Bronchial epithelial cell (primary cell): ENCODE results near the gene OBI1. TPM values are rescaled to one million over a fixed set of nuclear protein-coding genes. Genes with fewer than 3 reads are reported as not detected.

Experiments used
- DNase-seq: peaks from one replicate; pipeline ENCODE4 v3.0.0-alpha.2; 2010; ENCODE audit warnings: low read depth
- FAIRE-seq: peaks from 2 replicates; lab custom pipeline; 2011; peaks lifted over from hg19 to GRCh38; lab: Jason Lieb, UNC
- H3K27me3 ChIP-seq: 2 replicates; pipeline ENCODE4 v1.5.1; 2011; ENCODE audit warnings: low read length; ENCODE audit not compliant: control insufficient read depth, insufficient read depth
- H3K36me3 ChIP-seq: 2 replicates; pipeline ENCODE4 v1.5.1; 2011; ENCODE audit warnings: low read length; ENCODE audit not compliant: control insufficient read depth, insufficient read depth
- H3K4me3 ChIP-seq: 2 replicates; pipeline ENCODE4 v1.5.1; 2011; ENCODE audit warnings: mild to moderate bottlenecking, low read depth, low read length, control low read depth
- CTCF ChIP-seq: IDR thresholded peaks from 2 replicates; pipeline ENCODE4 v1.5.1; 2011; ENCODE audit warnings: mild to moderate bottlenecking, moderate library complexity, low read length, control low read depth, inconsistent platforms; ENCODE audit not compliant: insufficient read depth, severe bottlenecking
- total RNA-seq: library from RNA; depleted of rRNA; stranded (reverse); fragments of >200 nt; gene quantifications from 2 replicates; pipeline ENCODE4 v1.2.1, GENCODE V29; 2014

OBI1 gene
- total RNA-seq, 1 donor from 2014 or later: 16.6 TPM

- H3K4me3 ChIP-seq: no peak overlapping the region
- DNase-seq (no peak), FAIRE-seq (no peak)
- no peaks in the 10 kb centered on the region for H3K27me3 ChIP-seq
- no peak for TF ChIP-seq CTCF
- peaks cover 3% of the 10 kb centered on the region for H3K36me3 ChIP-seq
These were observed 22.5 kb downstream of the OBI1 start for GRCh38 chr13:78636495-78636894.

GRCh38 chr13:78632996-78633395 is 26.0 kb downstream of the OBI1 start:
- no peak for DNase-seq
- no peak overlapping the region for H3K4me3 ChIP-seq

GRCh38 chr13:78631077-78631476 is 27.9 kb downstream of the OBI1 start:
- no peak overlapping the region for H3K4me3 ChIP-seq
- H3K36me3 ChIP-seq: peaks cover 3% of the 10 kb centered on the region
- FAIRE-seq (no peak), DNase-seq (no peak)
- no peaks in the 10 kb centered on the region for H3K27me3 ChIP-seq
- TF ChIP-seq CTCF: no peak

More at GRCh38 chr13:78632996-78633395, 26.0 kb downstream of the OBI1 start:
- H3K36me3 ChIP-seq: peaks cover 3% of the 10 kb centered on the region
- no peaks in the 10 kb centered on the region for H3K27me3 ChIP-seq
- no peak for FAIRE-seq
- no peak for TF ChIP-seq CTCF

GRCh38 chr13:78630511-78630910 is 28.4 kb downstream of the OBI1 start:
- FAIRE-seq (no peak), DNase-seq (no peak)
- H3K27me3 ChIP-seq: no peaks in the 10 kb centered on the region
- no peak for TF ChIP-seq CTCF
- peaks cover 3% of the 10 kb centered on the region for H3K36me3 ChIP-seq
- no peak overlapping the region for H3K4me3 ChIP-seq

- Histone ChIP-seq H3K27me3 (no peaks in the 10 kb centered on the region), H3K36me3 (peaks cover 1% of the 10 kb centered on the region), H3K4me3 (no peak overlapping the region)
- TF ChIP-seq CTCF: no peak
- FAIRE-seq (no peak), DNase-seq (no peak)
These were observed 33.6 kb downstream of the OBI1 start for GRCh38 chr13:78625384-78625783.

- no peak overlapping the region for H3K4me3 ChIP-seq
- no peak for TF ChIP-seq CTCF
- no peak for DNase-seq
- FAIRE-seq: no peak
- H3K36me3 ChIP-seq: peaks cover 1% of the 10 kb centered on the region
- H3K27me3 ChIP-seq: no peaks in the 10 kb centered on the region
These were observed 35.8 kb downstream of the OBI1 start for GRCh38 chr13:78623132-78623531.
